GM12875 (cell line): ENCODE measurements around the gene CRK.
"Not testable (repeated sequence)": the region's sequence is repeated elsewhere in the genome, so short reads cannot be mapped to it uniquely, and the experiment has no call there.

ENCODE experiments used
- H3K4me3 ChIP-seq: one replicate; pipeline ENCODE4 v1.5.1; 2011; ENCODE audit warnings: low read depth, low read length, control low read depth
- CTCF ChIP-seq: IDR thresholded peaks from 2 replicates; pipeline ENCODE4 v1.5.1; 2011; ENCODE audit warnings: low read depth, mild to moderate bottlenecking, control low read depth, inconsistent platforms, low read length, moderate library complexity, borderline replicate concordance; ENCODE audit not compliant: insufficient read depth

CRK gene

GRCh38 chr17:1452836-1453235 is 3.2 kb downstream of the CRK start:
- no peak overlapping the region for H3K4me3 ChIP-seq

GRCh38 chr17:1450261-1450660 is 5.8 kb downstream of the CRK start:
- H3K4me3 ChIP-seq = not testable (repeated sequence)

More at GRCh38 chr17:1452836-1453235, 3.2 kb downstream of the CRK start:
- no peak for TF ChIP-seq CTCF

- TF ChIP-seq CTCF = no peak
- H3K4me3 ChIP-seq = no peak overlapping the region
Measured at GRCh38 chr17:1449412-1449967, 6.5 kb downstream of the CRK start.

GRCh38 chr17:1447052-1447451 is 9.0 kb downstream of the CRK start:
- no peak for TF ChIP-seq CTCF
- H3K4me3 ChIP-seq = no peak overlapping the region

- no peak overlapping the region for H3K4me3 ChIP-seq
- no peak for TF ChIP-seq CTCF
Measured at GRCh38 chr17:1446201-1446600, 9.8 kb downstream of the CRK start.

- H3K4me3 ChIP-seq = not testable (repeated sequence)
Measured at GRCh38 chr17:1445695-1446094, 10.3 kb downstream of the CRK start.

GRCh38 chr17:1442721-1443120 is 13.3 kb downstream of the CRK start:
- H3K4me3 ChIP-seq = not testable (repeated sequence)

GRCh38 chr17:1442187-1442586 is 13.8 kb downstream of the CRK start:
- no peak for TF ChIP-seq CTCF
- no peak overlapping the region for H3K4me3 ChIP-seq

GRCh38 chr17:1440921-1441320 is 15.1 kb downstream of the CRK start:
- H3K4me3 ChIP-seq = no peak overlapping the region
- no peak for TF ChIP-seq CTCF
